Endothelial cell of umbilical vein (primary cell): ENCODE measurements around the gene SNCB. TPM values are rescaled to one million over a fixed set of nuclear protein-coding genes. Genes with fewer than 3 reads are reported as not detected.

ENCODE experiments used
- BruUV-seq: library from RNA; stranded (reverse); fragments of 400-500 nt; replicated peaks from 2 replicates; lab custom pipeline; 2021; lab: Mats Ljungman, UMichigan
- CTCF ChIA-PET: fragments of 300-600, 350-600 bp; sonication (Branson Sonifier 250); formaldehyde crosslinking; loops from one replicate; lab custom pipeline; 2021; ENCODE audit warnings: antibody characterized with exemption, inconsistent platforms; lab: Charles Lee
- POLR2A ChIA-PET: fragments of 300-600, 350-600 bp; sonication (Branson Sonifier 250); formaldehyde crosslinking; loops from one replicate; lab custom pipeline; 2021; ENCODE audit warnings: antibody characterized with exemption, inconsistent platforms; lab: Charles Lee
- DNase-seq: peaks from one replicate; pipeline ENCODE4 v3.0.0-alpha.2; 2011; ENCODE audit warnings: low read depth, low spot score
- FAIRE-seq: peaks from 2 replicates; lab custom pipeline; 2011; peaks lifted over from hg19 to GRCh38; lab: Jason Lieb, UNC
- H2AFZ ChIP-seq: 2 replicates; pipeline ENCODE4 v1.6.0; 2012; ENCODE audit warnings: low read depth, low read length, control low read depth, inconsistent platforms
- H3K27ac ChIP-seq: 2 replicates; pipeline ENCODE4 v1.5.1; 2011; ENCODE audit warnings: low read depth, mild to moderate bottlenecking, control low read depth, low read length, moderate library complexity; ENCODE audit not compliant: insufficient read depth
- H3K27me3 ChIP-seq, 2 experiments: 2 replicates each; pipeline versions ENCODE4 v1.6.0 to v1.6.1; 2011; ENCODE audit warnings: low read length in 2 of 2, mixed read lengths in 1 of 2; ENCODE audit not compliant: control insufficient read depth in 2 of 2, insufficient read depth in 2 of 2
- H3K36me3 ChIP-seq, 2 experiments: 2 replicates in 1 of 2; 3 replicates in 1 of 2; pipeline ENCODE4 v1.5.1; 2011; ENCODE audit warnings: low read length in 2 of 2, mild to moderate bottlenecking in 1 of 2, moderate library complexity in 1 of 2; ENCODE audit not compliant: control insufficient read depth in 2 of 2, insufficient read depth in 2 of 2; ENCODE audit errors: extremely low read depth in 1 of 2
- H3K4me1 ChIP-seq: 3 replicates; pipeline ENCODE4 v1.5.1; 2011; ENCODE audit warnings: mild to moderate bottlenecking, low read length; ENCODE audit not compliant: control insufficient read depth, insufficient read depth; ENCODE audit errors: extremely low read depth
- H3K4me2 ChIP-seq: 2 replicates; pipeline ENCODE4 v1.6.1; 2011; ENCODE audit warnings: low read length, control low read depth, mixed read lengths; ENCODE audit not compliant: insufficient read depth
- H3K4me3 ChIP-seq, 3 experiments: fragments of 200-600 bp in 1 of 3; sonication (generic), shearing (Covaris generic) in 1 of 3; replicated peaks in 1 of 3; 2 replicates each; pipeline ENCODE4 v1.5.1; 2011 to 2016; ENCODE audit warnings: control low read depth in 3 of 3, low read length in 3 of 3, mild to moderate bottlenecking in 2 of 3, inconsistent platforms in 1 of 3, low read depth in 1 of 3, moderate library complexity in 1 of 3; ENCODE audit not compliant: insufficient read depth in 1 of 3
- H3K79me2 ChIP-seq: 2 replicates; pipeline ENCODE4 v1.6.0; 2012; ENCODE audit warnings: low read length, inconsistent platforms; ENCODE audit not compliant: control insufficient read depth, insufficient read depth
- H3K9ac ChIP-seq: replicated peaks from 2 replicates; pipeline ENCODE3; 2011; ENCODE audit warnings: low read length, control low read depth; ENCODE audit not compliant: insufficient read depth; ENCODE audit errors: extremely low read depth
- H3K9me1 ChIP-seq: replicated peaks from 3 replicates; pipeline ENCODE4 v1.6.0; 2011; ENCODE audit warnings: mild to moderate bottlenecking, low read length; ENCODE audit not compliant: control insufficient read depth, insufficient read depth; ENCODE audit errors: extremely low read depth
- H3K9me3 ChIP-seq: replicated peaks from 2 replicates; pipeline ENCODE4 v1.5.1; 2012; ENCODE audit warnings: low read length, inconsistent platforms; ENCODE audit not compliant: control insufficient read depth, insufficient read depth
- H4K20me1 ChIP-seq: replicated peaks from 2 replicates; pipeline ENCODE3; 2011; ENCODE audit warnings: mild to moderate bottlenecking, low read length; ENCODE audit not compliant: control insufficient read depth, insufficient read depth; ENCODE audit errors: extremely low read depth
- CTCF ChIP-seq, 2 donors: IDR thresholded peaks; 1 replicate in 1 of 2; 2 replicates in 1 of 2; pipeline ENCODE4 v1.5.1; 2011; ENCODE audit warnings: low read length in 2 of 2, mild to moderate bottlenecking in 2 of 2, moderate library complexity in 2 of 2, control low read depth in 1 of 2, inconsistent platforms in 1 of 2, low read depth in 1 of 2; ENCODE audit not compliant: insufficient read depth in 1 of 2; ENCODE audit errors: extremely low read depth in 1 of 2
- EZH2 ChIP-seq: IDR thresholded peaks from 2 replicates; pipeline ENCODE4 v1.6.1; 2012; ENCODE audit warnings: borderline replicate concordance, low read depth, mild to moderate bottlenecking, moderate library complexity, low read length, inconsistent platforms; ENCODE audit not compliant: severe bottlenecking
- FOS ChIP-seq: IDR thresholded peaks from 2 replicates; pipeline ENCODE4 v1.6.1; 2011; ENCODE audit warnings: mild to moderate bottlenecking, low read length, moderate library complexity, borderline replicate concordance; ENCODE audit not compliant: insufficient read depth
- GATA2 ChIP-seq: IDR thresholded peaks from 2 replicates; pipeline ENCODE4 v1.7.0; 2011; ENCODE audit warnings: low read depth, mild to moderate bottlenecking, moderate library complexity, mixed read lengths, low read length; ENCODE audit not compliant: insufficient read length, insufficient read depth
- JUN ChIP-seq: IDR thresholded peaks from 2 replicates; pipeline ENCODE4 v1.6.1; 2011; ENCODE audit warnings: borderline replicate concordance, low read depth; ENCODE audit not compliant: insufficient read length, insufficient read depth
- MAX ChIP-seq: IDR thresholded peaks from 2 replicates; pipeline ENCODE4 v1.6.1; 2011; ENCODE audit not compliant: insufficient read depth, insufficient read length
- MYC ChIP-seq: IDR thresholded peaks from one replicate; pipeline ENCODE4 v1.6.1; 2011; ENCODE audit warnings: mild to moderate bottlenecking, low read depth, low read length
- POLR2A ChIP-seq: IDR thresholded peaks from 2 replicates; pipeline ENCODE4 v1.6.1; 2012; ENCODE audit warnings: low read depth, mild to moderate bottlenecking, control low read depth, low read length
- POLR2AphosphoS5 ChIP-seq: IDR thresholded peaks from 2 replicates; pipeline ENCODE4 v1.6.1; 2012; ENCODE audit warnings: low read depth, mild to moderate bottlenecking, control low read depth, low read length, moderate library complexity; ENCODE audit not compliant: insufficient read depth
- dilution Hi-C: fragments of 300-500 bp; cut with MboI; formaldehyde crosslinking; loops from one replicate; pipeline ENCODE4 v1.15.0; 2019; ENCODE audit warnings: low sequenced_read_pairs; ENCODE audit not compliant: extremely low pct_ligation_motif_present
- intact Hi-C: fragments of 100-400 bp; cut with micrococcal nuclease; formaldehyde crosslinking; loops from one replicate; pipeline ENCODE4 v1.10.0; 2022
- polyA plus RNA-seq, 4 experiments: library from polyadenylated mRNA; depleted of rRNA in 3 of 4; stranded (reverse) in 3 of 4; unstranded in 1 of 4; fragments of >200 nt; gene quantifications; 2 replicates each; pipeline versions ENCODE4 v1.2.1 to v1.2.3, GENCODE V29; 2011 to 2012; ENCODE audit warnings: missing spikeins in 1 of 4
- total RNA-seq: library from RNA; stranded (reverse); gene quantifications from 2 replicates; pipeline ENCODE4 v1.2.3, GENCODE V29; 2021

SNCB gene
- total and polyA plus RNA-seq, 2 donors (not counting 3 experiments of a cell fraction or from before 2014, with no cell fraction given) = 0.08 TPM; not detected in 1

- intact Hi-C loops = no loop called here
Measured at GRCh38 chr5:176603091-176603490, 27.2 kb downstream of the SNCB start.

GRCh38 chr5:176601901-176602482 is 28.3 kb downstream of the SNCB start:
- H2AFZ ChIP-seq = no peak overlapping the region
- no peak overlapping the region for H3K4me3 ChIP-seq
- H3K27ac ChIP-seq = no peak overlapping the region
- CTCF ChIA-PET = interaction anchor here (1.4 to 1.5 kb wide), 2 partner anchors 29 to 872 kb away, joined by 4 read pairs; partner anchors contain the start of genes EIF4E1B and SNCB
- no peaks in the 10 kb centered on the region for H4K20me1 ChIP-seq
- H3K9me3 ChIP-seq = no peaks in the 10 kb centered on the region
- H3K9ac ChIP-seq = no peak overlapping the region
- intact Hi-C loops (no loop called here), dilution Hi-C loops (no loop called here)
- no peak for DNase-seq
- no peaks in the 10 kb centered on the region for H3K36me3 ChIP-seq
- BruUV-seq = no TSS peak
- no peaks in the 10 kb centered on the region for H3K9me1 ChIP-seq
- TF ChIP-seq POLR2AphosphoS5 (no peak), CTCF (IDR thresholded peaks at IDR 0.05; ENCODE audit: extremely low read depth in 1 of 2, insufficient read depth in 1 of 2, low read depth in 1 of 2, low read length in 2 of 2) (no peak), POLR2A (no peak), EZH2 (no peak), MAX (no peak), MYC (no peak), FOS (no peak), GATA2 (no peak), JUN (no peak)
- no peaks in the 10 kb centered on the region for H3K27me3 ChIP-seq
- FAIRE-seq = no peak
- no peaks in the 10 kb centered on the region for H3K79me2 ChIP-seq
- H3K4me1 ChIP-seq = no peaks in the 10 kb centered on the region
- H3K4me2 ChIP-seq = no peak overlapping the region
- POLR2A ChIA-PET = no interaction called here

More at GRCh38 chr5:176603091-176603490, 27.2 kb downstream of the SNCB start:
- Histone ChIP-seq H2AFZ (no peak overlapping the region), H3K27ac (no peak overlapping the region), H3K4me2 (no peak overlapping the region), H3K36me3 (no peaks in the 10 kb centered on the region), H3K4me3 (no peak overlapping the region), H3K9me1 (no peaks in the 10 kb centered on the region), H3K27me3 (no peaks in the 10 kb centered on the region), H3K9me3 (no peaks in the 10 kb centered on the region), H3K79me2 (no peaks in the 10 kb centered on the region), H3K9ac (no peak overlapping the region), H4K20me1 (no peaks in the 10 kb centered on the region), H3K4me1 (no peaks in the 10 kb centered on the region)
- no peak for TF ChIP-seq POLR2AphosphoS5
- FAIRE-seq (no peak), DNase-seq (no peak)
- BruUV-seq = no TSS peak
- CTCF ChIA-PET = interaction anchor here (1.4 kb wide), 1 partner anchor 28 kb away, joined by 4 read pairs; the partner anchor contains the start of genes EIF4E1B and SNCB
- dilution Hi-C loops = no loop called here
- POLR2A ChIA-PET = no interaction called here
